Panc1 (cell line): ENCODE measurements around the gene FGF5.

ENCODE experiments used
- POLR2AphosphoS5 ChIP-seq: IDR thresholded peaks from 2 replicates; pipeline ENCODE4 v1.6.1; 2012; ENCODE audit warnings: mild to moderate bottlenecking, low read depth, low read length, moderate library complexity
- TF ChIP-seq, protein P1 (sequence below): fragments of 450-650 bp; IDR thresholded peaks from 2 replicates; pipeline ENCODE4 v1.5.1; 2017; ENCODE audit warnings: mild to moderate bottlenecking

DNA sequence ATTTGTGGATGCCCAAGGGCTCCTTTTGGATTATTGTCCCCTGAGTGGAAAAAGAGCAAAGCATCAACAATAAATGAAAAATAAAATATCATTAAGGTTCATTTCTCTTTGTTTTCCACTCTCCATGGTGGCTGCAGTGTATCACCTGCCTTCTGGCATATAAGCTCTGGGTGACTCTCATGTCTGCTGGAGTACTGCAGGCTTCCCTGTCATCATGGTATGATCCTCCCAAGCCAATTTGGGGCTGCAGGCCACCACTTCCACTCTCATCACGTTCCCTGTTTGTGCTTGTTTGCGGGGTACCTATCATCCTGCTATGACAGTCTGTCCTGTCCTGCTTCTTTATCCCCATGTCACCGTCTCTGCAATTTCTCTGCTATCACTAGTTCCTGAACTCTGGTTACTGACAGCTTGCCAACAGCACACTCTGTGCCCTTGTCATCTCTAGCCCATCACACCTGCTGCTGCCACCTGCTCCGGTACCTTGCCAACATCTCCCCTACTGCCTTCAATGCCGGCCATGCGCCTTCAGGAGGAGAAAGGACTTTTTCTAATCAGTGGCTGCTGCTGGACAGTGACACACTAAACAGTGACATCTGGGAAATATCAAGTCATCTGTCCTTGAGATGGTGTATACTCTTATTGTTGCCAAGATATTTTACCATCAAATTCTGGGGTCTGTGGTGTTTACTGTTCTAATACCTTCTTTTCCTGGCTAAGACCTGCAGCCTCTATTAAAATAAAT lies 23.0 kb upstream of the FGF5 start:
- TF ChIP-seq, protein P1, sequence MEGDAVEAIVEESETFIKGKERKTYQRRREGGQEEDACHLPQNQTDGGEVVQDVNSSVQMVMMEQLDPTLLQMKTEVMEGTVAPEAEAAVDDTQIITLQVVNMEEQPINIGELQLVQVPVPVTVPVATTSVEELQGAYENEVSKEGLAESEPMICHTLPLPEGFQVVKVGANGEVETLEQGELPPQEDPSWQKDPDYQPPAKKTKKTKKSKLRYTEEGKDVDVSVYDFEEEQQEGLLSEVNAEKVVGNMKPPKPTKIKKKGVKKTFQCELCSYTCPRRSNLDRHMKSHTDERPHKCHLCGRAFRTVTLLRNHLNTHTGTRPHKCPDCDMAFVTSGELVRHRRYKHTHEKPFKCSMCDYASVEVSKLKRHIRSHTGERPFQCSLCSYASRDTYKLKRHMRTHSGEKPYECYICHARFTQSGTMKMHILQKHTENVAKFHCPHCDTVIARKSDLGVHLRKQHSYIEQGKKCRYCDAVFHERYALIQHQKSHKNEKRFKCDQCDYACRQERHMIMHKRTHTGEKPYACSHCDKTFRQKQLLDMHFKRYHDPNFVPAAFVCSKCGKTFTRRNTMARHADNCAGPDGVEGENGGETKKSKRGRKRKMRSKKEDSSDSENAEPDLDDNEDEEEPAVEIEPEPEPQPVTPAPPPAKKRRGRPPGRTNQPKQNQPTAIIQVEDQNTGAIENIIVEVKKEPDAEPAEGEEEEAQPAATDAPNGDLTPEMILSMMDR = no peak
- TF ChIP-seq POLR2AphosphoS5 = no peak
